NCI-H2107 (cell line): ENCODE measurements around the gene BMP2K.
A peak's percentile ranks its signal among the peaks of the same experiment; 100 is the strongest.

Source experiments
- DNase-seq: peaks from one replicate; lab custom pipeline; 2025; lab: John Stamatoyannopoulos, UW

BMP2K gene

GRCh38 chr4:78937837-78938236 lies 161.7 kb downstream of the BMP2K start:
- DNase-seq, result no peak

- DNase-seq, result no peak
Observed at GRCh38 chr4:78938474-78938867, 162.3 kb downstream of the BMP2K start.

- DNase-seq, result peak; percentile 64
Observed at GRCh38 chr4:78938868-78939666, 162.9 kb downstream of the BMP2K start, which contains the start of gene PAQR3. PAQR3 (minus strand) TSS chr4:78939438; CDS start chr4:78939224, 214 bp downstream.

GRCh38 chr4:78939667-78940008 lies 163.5 kb downstream of the BMP2K start:
- peak; percentile 21 for DNase-seq

GRCh38 chr4:78940752-78941151 lies 164.6 kb downstream of the BMP2K start:
- no peak for DNase-seq

- DNase-seq, result no peak
Observed at GRCh38 chr4:78944381-78944780, 168.2 kb downstream of the BMP2K start.

GRCh38 chr4:78945651-78946179 lies 169.6 kb downstream of the BMP2K start:
- DNase-seq, result no peak

GRCh38 chr4:78949735-78950134 lies 173.6 kb downstream of the BMP2K start:
- DNase-seq, result no peak

- peak; percentile 0 for DNase-seq
Observed at GRCh38 chr4:78951862-78952472, 175.8 kb downstream of the BMP2K start.

- no peak for DNase-seq
Observed at GRCh38 chr4:78953231-78953630, 177.1 kb downstream of the BMP2K start.

DNA sequence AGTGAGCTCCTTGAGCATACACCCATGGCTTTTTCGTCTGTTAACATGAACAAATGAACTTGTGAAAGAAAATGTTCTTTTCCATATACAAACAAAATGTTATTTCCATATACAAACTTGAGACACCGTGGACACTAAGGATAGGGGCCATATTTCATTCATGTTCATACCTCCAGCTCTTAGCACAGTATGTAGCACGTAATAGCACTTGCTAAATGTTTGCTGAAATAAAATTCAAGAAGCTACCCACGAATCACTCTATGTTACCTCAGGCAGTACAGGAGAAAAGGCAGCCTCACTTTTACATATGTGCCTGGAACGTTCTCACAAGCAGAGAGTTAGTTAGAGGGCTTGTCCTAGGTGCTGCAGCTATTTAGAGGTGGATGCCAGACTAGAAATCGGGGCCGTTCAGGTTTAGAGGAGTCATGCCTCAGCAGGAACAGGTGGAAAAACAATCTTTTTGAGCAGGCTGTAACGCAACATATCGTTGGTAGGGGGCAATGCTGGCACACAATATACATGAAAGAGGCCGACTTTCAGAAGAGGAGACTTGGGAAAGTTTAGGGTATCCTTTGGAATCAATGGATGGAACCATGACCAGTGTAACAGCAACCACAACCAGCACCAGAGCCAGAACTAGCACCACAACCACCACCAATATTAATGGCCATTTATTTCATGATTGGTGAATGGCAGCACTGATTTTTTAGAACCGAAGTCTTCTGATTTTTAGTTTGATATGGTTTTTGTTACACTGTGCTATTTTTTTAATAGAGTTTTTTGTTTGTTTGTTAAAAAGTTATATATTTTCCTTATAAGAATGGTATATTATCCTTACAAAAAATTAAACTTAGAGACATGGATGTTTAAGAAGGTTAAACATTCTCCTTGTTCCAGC lies 177.9 kb downstream of the BMP2K start:
- DNase-seq, result no peak

DNA sequence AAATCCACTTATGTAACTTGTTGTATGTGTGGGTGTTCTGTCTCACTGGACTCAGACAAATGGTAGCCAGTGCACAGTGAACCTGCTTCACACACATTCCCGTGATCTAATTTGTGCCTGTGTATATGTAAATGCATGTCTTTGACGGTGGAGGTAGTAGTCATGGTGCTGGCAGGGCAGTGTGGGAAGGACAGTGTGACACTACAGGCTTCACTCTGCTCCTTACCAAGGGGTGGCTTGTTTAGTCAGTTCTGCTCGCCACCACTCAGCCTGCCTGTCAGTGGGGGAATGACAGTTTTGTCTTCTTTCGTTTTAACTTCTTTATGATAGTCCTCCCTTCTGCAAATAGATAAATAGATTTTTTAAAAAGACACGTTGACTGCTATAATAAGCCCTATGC lies 180.8 kb downstream of the BMP2K start:
- no peak for DNase-seq

DNA sequence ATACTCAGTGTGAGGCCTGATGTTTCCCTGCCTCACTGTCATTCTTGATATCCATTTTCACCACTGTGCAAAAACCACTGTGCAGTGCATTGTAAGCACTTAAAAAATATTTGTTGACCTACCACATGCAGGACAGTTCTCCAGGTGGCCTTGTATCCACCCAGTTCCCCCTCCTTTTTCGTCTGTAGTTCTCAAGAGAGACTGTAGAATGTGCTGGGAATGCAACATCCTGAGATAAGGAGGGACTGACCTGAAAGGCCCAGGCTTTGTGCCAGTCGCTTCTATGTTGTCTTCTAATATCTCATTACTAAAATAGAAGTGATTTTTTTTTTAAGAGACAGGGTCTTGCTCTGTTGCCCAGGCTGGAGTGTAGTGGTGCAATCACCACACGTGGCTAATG lies 184.8 kb downstream of the BMP2K start:
- no peak for DNase-seq
